Neuron (in vitro differentiated cells): ENCODE data around the gene ZNF101.

ENCODE experiments used
- H2AFZ ChIP-seq: one replicate; pipeline ENCODE4 v1.6.1; 2013; ENCODE audit warnings: low read depth, mild to moderate bottlenecking, inconsistent platforms, low read length, moderate library complexity
- H3K27me3 ChIP-seq: one replicate; pipeline ENCODE4 v1.6.1; 2013; ENCODE audit warnings: low read length; ENCODE audit not compliant: insufficient read depth
- H3K36me3 ChIP-seq: one replicate; pipeline ENCODE4 v1.6.1; 2013; ENCODE audit warnings: low read length; ENCODE audit not compliant: insufficient read depth
- H3K4me1 ChIP-seq: one replicate; pipeline ENCODE4 v1.6.1; 2013; ENCODE audit warnings: low read length; ENCODE audit not compliant: insufficient read depth
- H3K4me3 ChIP-seq: 2 replicates; pipeline ENCODE4 v1.5.1; 2013; ENCODE audit warnings: mild to moderate bottlenecking, low read length, moderate library complexity
- H3K9me3 ChIP-seq: one replicate; pipeline ENCODE4 v1.6.1; 2013; ENCODE audit warnings: low read length

The ZNF101 gene

GRCh38 chr19:19633711-19634515 lies 34.7 kb upstream of the ZNF101 start:
- Histone ChIP-seq H3K9me3 (peaks cover 7% of the 10 kb centered on the region), H3K4me1 (no peaks in the 10 kb centered on the region), H2AFZ (no peak overlapping the region), H3K36me3 (peaks cover 43% of the 10 kb centered on the region), H3K27me3 (no peaks in the 10 kb centered on the region), H3K4me3 (no peak overlapping the region)

- Histone ChIP-seq H3K4me3 (no peak overlapping the region), H3K36me3 (peaks cover 39% of the 10 kb centered on the region), H2AFZ (no peak overlapping the region), H3K9me3 (peaks cover 2% of the 10 kb centered on the region), H3K27me3 (no peaks in the 10 kb centered on the region), H3K4me1 (no peaks in the 10 kb centered on the region)
Observed at GRCh38 chr19:19634516-19635312, 33.9 kb upstream of the ZNF101 start.

GRCh38 chr19:19635313-19635702 lies 33.3 kb upstream of the ZNF101 start:
- Histone ChIP-seq H3K4me1 (no peaks in the 10 kb centered on the region), H3K9me3 (peaks cover 2% of the 10 kb centered on the region), H2AFZ (no peak overlapping the region), H3K36me3 (peaks cover 38% of the 10 kb centered on the region), H3K27me3 (no peaks in the 10 kb centered on the region), H3K4me3 (no peak overlapping the region)

GRCh38 chr19:19636573-19637185 lies 32.0 kb upstream of the ZNF101 start:
- H3K4me3 ChIP-seq: no peak overlapping the region
- no peaks in the 10 kb centered on the region for H3K4me1 ChIP-seq
- H3K27me3 ChIP-seq: no peaks in the 10 kb centered on the region
- no peak overlapping the region for H2AFZ ChIP-seq
- H3K9me3 ChIP-seq: peaks cover 2% of the 10 kb centered on the region
- peaks cover 38% of the 10 kb centered on the region for H3K36me3 ChIP-seq

GRCh38 chr19:19637186-19637522 lies 31.5 kb upstream of the ZNF101 start:
- H2AFZ ChIP-seq: no peak overlapping the region
- H3K4me1 ChIP-seq: no peaks in the 10 kb centered on the region
- H3K27me3 ChIP-seq: no peaks in the 10 kb centered on the region
- H3K36me3 ChIP-seq: peaks cover 38% of the 10 kb centered on the region
- no peak overlapping the region for H3K4me3 ChIP-seq
- peaks cover 2% of the 10 kb centered on the region for H3K9me3 ChIP-seq

- no peaks in the 10 kb centered on the region for H3K27me3 ChIP-seq
- H3K4me1 ChIP-seq: peaks cover 3% of the 10 kb centered on the region
- peaks cover 36% of the 10 kb centered on the region for H3K36me3 ChIP-seq
Observed at GRCh38 chr19:19637523-19638251, 31.0 kb upstream of the ZNF101 start.

GRCh38 chr19:19642506-19643157 lies 26.0 kb upstream of the ZNF101 start:
- peak overlapping the region; percentile 78 for H2AFZ ChIP-seq
- peaks cover 32% of the 10 kb centered on the region for H3K36me3 ChIP-seq
- no peaks in the 10 kb centered on the region for H3K27me3 ChIP-seq
- H3K4me1 ChIP-seq: peaks cover 4% of the 10 kb centered on the region
- H3K9me3 ChIP-seq: no peaks in the 10 kb centered on the region
- H3K4me3 ChIP-seq: peak overlapping the region; percentile 70

More at GRCh38 chr19:19637523-19638251, 31.0 kb upstream of the ZNF101 start:
- no peak overlapping the region for H2AFZ ChIP-seq
- peaks cover 2% of the 10 kb centered on the region for H3K9me3 ChIP-seq
- H3K4me3 ChIP-seq: no peak overlapping the region

GRCh38 chr19:19643158-19644053 lies 25.2 kb upstream of the ZNF101 start, which contains the start of gene GMIP:
TSS of gene GMIP (minus strand) at chr19:19643657. CDS start at chr19:19643529, 128 bp downstream.
- Histone ChIP-seq H3K4me1 (peaks cover 4% of the 10 kb centered on the region), H2AFZ (peak within 1 kb of the TSS; percentile 78), H3K36me3 (peaks cover 33% of the 10 kb centered on the region), H3K27me3 (no peaks in the 10 kb centered on the region), H3K4me3 (peak within 1 kb of the TSS; percentile 70), H3K9me3 (no peaks in the 10 kb centered on the region)

GRCh38 chr19:19644054-19644388 lies 24.6 kb upstream of the ZNF101 start:
- peaks cover 34% of the 10 kb centered on the region for H3K36me3 ChIP-seq
- H2AFZ ChIP-seq: no peak overlapping the region
- H3K9me3 ChIP-seq: no peaks in the 10 kb centered on the region
- H3K4me1 ChIP-seq: peaks cover 4% of the 10 kb centered on the region
- H3K4me3 ChIP-seq: no peak overlapping the region
- H3K27me3 ChIP-seq: no peaks in the 10 kb centered on the region

GRCh38 chr19:19645233-19645870 lies 23.3 kb upstream of the ZNF101 start:
- peaks cover 4% of the 10 kb centered on the region for H3K4me1 ChIP-seq
- H3K27me3 ChIP-seq: no peaks in the 10 kb centered on the region
- H3K9me3 ChIP-seq: no peaks in the 10 kb centered on the region
- no peak overlapping the region for H3K4me3 ChIP-seq
- peaks cover 43% of the 10 kb centered on the region for H3K36me3 ChIP-seq
- H2AFZ ChIP-seq: no peak overlapping the region

GRCh38 chr19:19647037-19647835 lies 21.4 kb upstream of the ZNF101 start:
- H3K36me3 ChIP-seq: peaks cover 62% of the 10 kb centered on the region
- no peak overlapping the region for H2AFZ ChIP-seq
- no peaks in the 10 kb centered on the region for H3K27me3 ChIP-seq
- H3K9me3 ChIP-seq: no peaks in the 10 kb centered on the region
- peaks cover 4% of the 10 kb centered on the region for H3K4me1 ChIP-seq
- no peak overlapping the region for H3K4me3 ChIP-seq
